ENCODE results near the gene KLHL2.

KLHL2 gene

GRCh38 chr4:165324918-165325304 lies 117.5 kb downstream of the KLHL2 start:
- no peak for TF ChIP-seq CTCF (IDR thresholded peaks at IDR 0.05; ENCODE audit: low read depth, low read length)
- no peak for DNase-seq (ENCODE audit: low read depth in 2 of 2)
- no peak overlapping the region for H3K4me3 ChIP-seq (replicated peaks in 1 of 2; ENCODE audit: low read depth in 2 of 2, low read length in 2 of 2)

- no peak for TF ChIP-seq CTCF (IDR thresholded peaks at IDR 0.05; ENCODE audit: low read depth, low read length)
- DNase-seq (ENCODE audit: low read depth in 2 of 2), result peak; percentile 75 to 84
- peak overlapping the region in 1 of 2 donors; percentile 3 for H3K4me3 ChIP-seq (replicated peaks in 1 of 2; ENCODE audit: low read depth in 2 of 2, low read length in 2 of 2)
These were observed 118.6 kb downstream of the KLHL2 start for GRCh38 chr4:165325732-165326512.

GRCh38 chr4:165326831-165327210 lies 119.5 kb downstream of the KLHL2 start:
- H3K4me3 ChIP-seq (replicated peaks in 1 of 2; ENCODE audit: low read depth in 2 of 2, low read length in 2 of 2), result peak overlapping the region; percentile 51 to 57
- TF ChIP-seq CTCF (IDR thresholded peaks at IDR 0.05; ENCODE audit: low read depth, low read length), result no peak
- DNase-seq (ENCODE audit: low read depth in 2 of 2), result peak in 1 of 2 donors; percentile 54

- DNase-seq (ENCODE audit: low read depth in 2 of 2), result peak; percentile 99
- peak within 1 kb of the TSS; percentile 89 to 93 for H3K4me3 ChIP-seq (replicated peaks in 1 of 2; ENCODE audit: low read depth in 2 of 2, low read length in 2 of 2)
- TF ChIP-seq CTCF (IDR thresholded peaks at IDR 0.05; ENCODE audit: low read depth, low read length), result no peak
These were observed 120.1 kb downstream of the KLHL2 start, which contains the start of gene MSMO1 for GRCh38 chr4:165327211-165328100. Gene MSMO1 (plus strand): TSS chr4:165327669. CDS start chr4:165333371, 5,702 bp downstream.

GRCh38 chr4:165328101-165328425 lies 120.7 kb downstream of the KLHL2 start:
- DNase-seq (ENCODE audit: low read depth in 2 of 2), result no peak
- no peak for TF ChIP-seq CTCF (IDR thresholded peaks at IDR 0.05; ENCODE audit: low read depth, low read length)
- peak overlapping the region; percentile 89 to 93 for H3K4me3 ChIP-seq (replicated peaks in 1 of 2; ENCODE audit: low read depth in 2 of 2, low read length in 2 of 2)

- TF ChIP-seq CTCF (IDR thresholded peaks at IDR 0.05; ENCODE audit: low read depth, low read length), result no peak
- H3K4me3 ChIP-seq (replicated peaks in 1 of 2; ENCODE audit: low read depth in 2 of 2, low read length in 2 of 2), result peak overlapping the region; percentile 89 to 93
- DNase-seq (ENCODE audit: low read depth in 2 of 2), result no peak
These were observed 121.3 kb downstream of the KLHL2 start for GRCh38 chr4:165328708-165329107.
